Measurements from ENCODE around the gene DGKI. TPM values are rescaled to one million over a fixed set of nuclear protein-coding genes. Genes with fewer than 3 reads are reported as not detected.

Gene DGKI
- total and polyA plus RNA-seq, 2 of the 13 experiments (the other 11 are each of a cell fraction or from before 2014, with no cell fraction given): 0.09 to 0.17 TPM

DNA sequence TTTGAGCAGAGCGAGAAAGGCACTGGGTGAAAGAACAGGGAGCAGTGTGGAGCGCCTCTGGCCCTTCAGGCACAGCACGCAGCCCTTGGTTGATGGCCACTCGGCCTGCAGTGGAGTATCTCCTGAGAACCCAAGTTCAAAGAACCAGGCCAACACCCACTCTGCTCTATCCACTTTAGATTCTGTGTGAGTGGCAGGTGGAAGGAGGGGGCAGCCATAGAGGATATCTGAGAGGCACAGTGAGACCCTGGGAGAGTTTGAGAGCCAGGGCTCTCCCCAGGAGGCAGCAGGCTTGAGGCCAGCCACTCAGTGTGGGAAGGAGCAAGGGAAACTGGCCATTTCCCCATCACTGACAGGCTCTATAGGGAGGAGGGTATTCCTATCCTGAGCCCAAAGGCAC lies 450.7 kb downstream of the DGKI start:
- H2AFZ ChIP-seq (ENCODE audit: low read length): no peak overlapping the region
- 10% methylated on average over 4 of the region's 4 CpGs for WGBS (ENCODE audit: low lambda C conversion rate)
- no peaks in the 10 kb centered on the region for H3K27me3 ChIP-seq (ENCODE audit: control insufficient read depth in 1 of 2, insufficient read depth in 2 of 2, low read length in 2 of 2)
- TF ChIP-seq SOX5 (CRISPR knock-in tag; IDR thresholded peaks at IDR 0.05; ENCODE audit: borderline replicate concordance) (no peak), THYN1 (CRISPR knock-in tag; IDR thresholded peaks at IDR 0.05; ENCODE audit: borderline replicate concordance, low read depth) (no peak), ZNF782 (CRISPR knock-in tag; IDR thresholded peaks at IDR 0.05; ENCODE audit: borderline replicate concordance) (no peak), ZNF546 (CRISPR knock-in tag; conservative IDR thresholded peaks at IDR 0.05) (no peak), TBL1XR1 (IDR thresholded peaks at IDR 0.05; ENCODE audit: borderline replicate concordance, low read length, partially characterized antibody) (no peak), ADNP (CRISPR knock-in tag; IDR thresholded peaks at IDR 0.05) (no peak), CHD4 (IDR thresholded peaks at IDR 0.05; ENCODE audit: borderline replicate concordance, low read length) (no peak)
- TF ChIP-seq, protein P1, sequence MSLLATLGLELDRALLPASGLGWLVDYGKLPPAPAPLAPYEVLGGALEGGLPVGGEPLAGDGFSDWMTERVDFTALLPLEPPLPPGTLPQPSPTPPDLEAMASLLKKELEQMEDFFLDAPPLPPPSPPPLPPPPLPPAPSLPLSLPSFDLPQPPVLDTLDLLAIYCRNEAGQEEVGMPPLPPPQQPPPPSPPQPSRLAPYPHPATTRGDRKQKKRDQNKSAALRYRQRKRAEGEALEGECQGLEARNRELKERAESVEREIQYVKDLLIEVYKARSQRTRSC (CRISPR knock-in tag; IDR thresholded peaks at IDR 0.05; ENCODE audit: low read depth): no peak
- TF ChIP-seq, protein P2, sequence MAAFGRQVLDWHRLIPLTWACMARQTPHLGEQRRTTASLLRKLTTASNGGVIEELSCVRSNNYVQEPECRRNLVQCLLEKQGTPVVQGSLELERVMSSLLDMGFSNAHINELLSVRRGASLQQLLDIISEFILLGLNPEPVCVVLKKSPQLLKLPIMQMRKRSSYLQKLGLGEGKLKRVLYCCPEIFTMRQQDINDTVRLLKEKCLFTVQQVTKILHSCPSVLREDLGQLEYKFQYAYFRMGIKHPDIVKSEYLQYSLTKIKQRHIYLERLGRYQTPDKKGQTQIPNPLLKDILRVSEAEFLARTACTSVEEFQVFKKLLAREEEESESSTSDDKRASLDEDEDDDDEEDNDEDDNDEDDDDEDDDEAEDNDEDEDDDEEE (CRISPR knock-in tag; IDR thresholded peaks at IDR 0.05): no peak
- ChIA-PET POLR2A (no interaction called here), CTCF (ENCODE audit: low intra/inter-chr PET ratio, low total read pairs) (no interaction called here)
- in situ Hi-C loops (cut with HindIII; ENCODE audit: extremely low pct_ligation_motif_present, low pct_unique_long_range_greater_than_20kb): no loop called here
- intact Hi-C loops (cut with micrococcal nuclease; ENCODE audit: unreplicated experiment): no loop called here
- FAIRE-seq (no peak), DNase-seq (ENCODE audit: low spot score) (no peak), ATAC-seq (no peak)
- H3K27ac ChIP-seq (ENCODE audit: extremely low read length, insufficient read depth, low read length): no peak overlapping the region
- no peaks in the 10 kb centered on the region for H4K20me1 ChIP-seq (ENCODE audit: insufficient read depth, low read length)
- no peak overlapping the region for H3K9ac ChIP-seq (ENCODE audit: insufficient read depth, low read depth, low read length)
- H3K4me2 ChIP-seq (ENCODE audit: low read depth, low read length): no peak overlapping the region
- BruUV-seq (replicated peaks): no TSS peak
- H3K36me3 ChIP-seq (replicated peaks in 1 of 2; ENCODE audit: control insufficient read depth in 1 of 2, insufficient read depth in 2 of 2, low read length in 2 of 2): no peaks in the 10 kb centered on the region
- no peak overlapping the region for H3K4me3 ChIP-seq (replicated peaks in 1 of 3; ENCODE audit: insufficient read depth in 1 of 3, low read depth in 2 of 3, low read length in 3 of 3)
- H3K4me1 ChIP-seq (ENCODE audit: insufficient read depth, low read length): no peaks in the 10 kb centered on the region
- no peaks in the 10 kb centered on the region for H3K9me3 ChIP-seq (ENCODE audit: low read length)
- H3K79me2 ChIP-seq (ENCODE audit: insufficient read depth, low read length): no peaks in the 10 kb centered on the region
